Measurements from ENCODE around the gene BSDC1.

Gene BSDC1

GRCh38 chr1:32341971-32342370 lies 52.3 kb downstream of the BSDC1 start:
- peaks cover 4% of the 10 kb centered on the region for H3K4me1 ChIP-seq (ENCODE audit: insufficient read depth, low read length, poor library complexity, severe bottlenecking)
- no peaks in the 10 kb centered on the region for H3K79me2 ChIP-seq (ENCODE audit: insufficient read depth, low read length)
- no peak overlapping the region for H2AFZ ChIP-seq (ENCODE audit: low read length)
- H4K20me1 ChIP-seq (ENCODE audit: insufficient read depth, low read length, poor library complexity, severe bottlenecking), result no peaks in the 10 kb centered on the region
- H3F3A ChIP-seq (ENCODE audit: low read depth), result no peaks in the 10 kb centered on the region
- no peaks in the 10 kb centered on the region for H3K9me2 ChIP-seq (replicated peaks; ENCODE audit: low read depth, low read length)
- no peak overlapping the region for H3K9ac ChIP-seq (ENCODE audit: low read depth, low read length, poor library complexity, severe bottlenecking)
- no peak overlapping the region for H3K4me2 ChIP-seq (ENCODE audit: low read depth, low read length, poor library complexity, severe bottlenecking)
- H3K9me3 ChIP-seq (ENCODE audit: insufficient read depth, low read depth, low read length), result no peaks in the 10 kb centered on the region
- no peaks in the 10 kb centered on the region for H3K27me3 ChIP-seq (ENCODE audit: insufficient read depth, low read length, poor library complexity, severe bottlenecking)
- TF ChIP-seq EZH2phosphoT487 (IDR thresholded peaks at IDR 0.05; ENCODE audit: borderline replicate concordance), result no peak
- no peak for TF ChIP-seq CTCF (conservative IDR thresholded peaks at IDR 0.05; ENCODE audit: low read length)
- no peak overlapping the region for H3K4me3 ChIP-seq (ENCODE audit: low read length, poor library complexity, severe bottlenecking)
- H3K36me3 ChIP-seq (ENCODE audit: insufficient read depth, low read length), result no peaks in the 10 kb centered on the region

- H3K79me2 ChIP-seq (ENCODE audit: insufficient read depth, low read length), result no peaks in the 10 kb centered on the region
- no peak overlapping the region for H3K4me3 ChIP-seq (ENCODE audit: low read length, poor library complexity, severe bottlenecking)
- H2AFZ ChIP-seq (ENCODE audit: low read length), result no peak overlapping the region
- TF ChIP-seq EZH2phosphoT487 (IDR thresholded peaks at IDR 0.05; ENCODE audit: borderline replicate concordance) (no peak), CTCF (conservative IDR thresholded peaks at IDR 0.05; ENCODE audit: low read length) (no peak)
- H3F3A ChIP-seq (ENCODE audit: low read depth), result no peaks in the 10 kb centered on the region
- H3K9me3 ChIP-seq (ENCODE audit: insufficient read depth, low read depth, low read length), result no peaks in the 10 kb centered on the region
- H3K36me3 ChIP-seq (ENCODE audit: insufficient read depth, low read length), result no peaks in the 10 kb centered on the region
- H3K4me1 ChIP-seq (ENCODE audit: insufficient read depth, low read length, poor library complexity, severe bottlenecking), result peaks cover 11% of the 10 kb centered on the region
- no peak overlapping the region for H3K4me2 ChIP-seq (ENCODE audit: low read depth, low read length, poor library complexity, severe bottlenecking)
- H4K20me1 ChIP-seq (ENCODE audit: insufficient read depth, low read length, poor library complexity, severe bottlenecking), result peaks cover 6% of the 10 kb centered on the region
- no peaks in the 10 kb centered on the region for H3K9me2 ChIP-seq (replicated peaks; ENCODE audit: low read depth, low read length)
- no peaks in the 10 kb centered on the region for H3K27me3 ChIP-seq (ENCODE audit: insufficient read depth, low read length, poor library complexity, severe bottlenecking)
- no peak overlapping the region for H3K9ac ChIP-seq (ENCODE audit: low read depth, low read length, poor library complexity, severe bottlenecking)
Observed at GRCh38 chr1:32341186-32341757, 53.0 kb downstream of the BSDC1 start.

GRCh38 chr1:32339363-32339978 lies 54.8 kb downstream of the BSDC1 start:
- Histone ChIP-seq H3K4me2 (ENCODE audit: low read depth, low read length, poor library complexity, severe bottlenecking) (no peak overlapping the region), H3K9ac (ENCODE audit: low read depth, low read length, poor library complexity, severe bottlenecking) (no peak overlapping the region)
- TF ChIP-seq EZH2phosphoT487 (IDR thresholded peaks at IDR 0.05; ENCODE audit: borderline replicate concordance), result no peak
- no peak for TF ChIP-seq CTCF (conservative IDR thresholded peaks at IDR 0.05; ENCODE audit: low read length)

More at GRCh38 chr1:32339363-32339978, 54.8 kb downstream of the BSDC1 start:
- Histone ChIP-seq H2AFZ (ENCODE audit: low read length) (no peak overlapping the region), H3K79me2 (ENCODE audit: insufficient read depth, low read length) (peaks cover 11% of the 10 kb centered on the region), H4K20me1 (ENCODE audit: insufficient read depth, low read length, poor library complexity, severe bottlenecking) (peaks cover 13% of the 10 kb centered on the region), H3F3A (ENCODE audit: low read depth) (no peaks in the 10 kb centered on the region), H3K27me3 (ENCODE audit: insufficient read depth, low read length, poor library complexity, severe bottlenecking) (no peaks in the 10 kb centered on the region), H3K4me1 (ENCODE audit: insufficient read depth, low read length, poor library complexity, severe bottlenecking) (peaks cover 15% of the 10 kb centered on the region), H3K9me3 (ENCODE audit: insufficient read depth, low read depth, low read length) (no peaks in the 10 kb centered on the region), H3K9me2 (replicated peaks; ENCODE audit: low read depth, low read length) (no peaks in the 10 kb centered on the region), H3K4me3 (ENCODE audit: low read length, poor library complexity, severe bottlenecking) (no peak overlapping the region), H3K36me3 (ENCODE audit: insufficient read depth, low read length) (no peaks in the 10 kb centered on the region)

Data from Loucy (cell line).